Measurements from ENCODE around the gene CPNE2. TPM values are rescaled to one million over a fixed set of nuclear protein-coding genes. Genes with fewer than 3 reads are reported as not detected.

Gene CPNE2
- total RNA-seq, 4 donors from 2014 or later: 12.2 to 21.4 (median 17.8) TPM

GRCh38 chr16:57054771-57055170 is 37.6 kb upstream of the CPNE2 start:
- no peak for DNase-seq
- H3K27me3 ChIP-seq: no peaks in the 10 kb centered on the region
- H3K36me3 ChIP-seq: peaks cover 0 to 98% (median 10%) of the 10 kb centered on the region in 3 donors

GRCh38 chr16:57055671-57056070 is 36.7 kb upstream of the CPNE2 start:
- 90 to 91% methylated on average over 5 of the region's 6 CpGs for WGBS, 2 donors
- TF ChIP-seq POLR2A (IDR thresholded peaks at IDR 0.05): no peak
- H3K36me3 ChIP-seq: peaks cover 0 to 93% (median 10%) of the 10 kb centered on the region in 3 donors
- no peaks in the 10 kb centered on the region for H3K27me3 ChIP-seq
- intact Hi-C loops (cut with DNase I): no loop called here
- DNase-seq: no peak
- no peak overlapping the region for H3K27ac ChIP-seq
- H3K9me3 ChIP-seq: no peaks in the 10 kb centered on the region
- peaks cover under 1 to 2% (median under 1%) of the 10 kb centered on the region in 3 donors for H3K4me1 ChIP-seq
- no peak overlapping the region for H3K4me3 ChIP-seq

More at GRCh38 chr16:57054771-57055170, 37.6 kb upstream of the CPNE2 start:
- Histone ChIP-seq H3K27ac (no peak overlapping the region), H3K4me3 (no peak overlapping the region), H3K9me3 (no peaks in the 10 kb centered on the region), H3K4me1 (no peaks in the 10 kb centered on the region)
- intact Hi-C loops (cut with DNase I): no loop called here
- TF ChIP-seq CTCF (IDR thresholded peaks at IDR 0.05) (no peak), POLR2A (IDR thresholded peaks at IDR 0.05) (no peak)
- WGBS, 2 donors: 80 to 93% methylated on average over 1 to 3 of the region's 7 CpGs

DNA sequence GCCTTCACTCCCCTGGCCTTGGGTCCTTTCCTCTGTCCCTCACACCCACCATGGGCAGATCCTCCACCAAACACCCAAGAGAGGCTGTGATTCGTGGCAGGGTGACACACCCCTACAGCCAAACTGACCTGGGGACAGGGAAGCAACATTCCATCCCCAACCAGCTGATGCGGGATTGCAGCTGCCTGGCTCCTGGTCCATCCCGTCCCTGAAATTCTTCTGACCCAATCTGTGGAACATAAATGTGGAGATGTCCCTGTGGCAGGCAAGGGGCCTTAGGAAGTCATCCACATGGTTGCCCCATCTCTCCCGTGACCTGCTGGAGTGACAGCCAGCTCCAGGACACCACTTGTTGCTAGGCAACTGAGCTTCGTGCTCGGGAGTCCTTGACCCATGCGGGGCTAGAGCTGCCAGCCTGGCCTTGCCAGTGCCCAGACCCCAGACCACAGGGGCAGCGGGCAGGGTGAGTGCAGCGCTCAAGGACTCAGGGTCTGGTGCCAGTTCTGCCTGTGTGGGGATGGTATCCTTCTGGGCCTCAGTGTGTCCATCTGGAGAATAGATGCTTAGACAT is 34.0 kb upstream of the CPNE2 start:
- Histone ChIP-seq H3K36me3 (peaks cover 0 to 73% (median 10%) of the 10 kb centered on the region in 3 donors), H3K27ac (no peak overlapping the region), H3K27me3 (no peaks in the 10 kb centered on the region), H3K4me1 (peaks cover 9 to 12% (median 11%) of the 10 kb centered on the region in 3 donors), H3K9me3 (no peaks in the 10 kb centered on the region), H3K4me3 (no peak overlapping the region)
- no peak for DNase-seq
- intact Hi-C loops (cut with DNase I): no loop called here
- WGBS, 2 donors: 56 to 66% methylated on average over 3 to 5 of the region's 9 CpGs
- TF ChIP-seq POLR2A (IDR thresholded peaks at IDR 0.05) (no peak), CTCF (IDR thresholded peaks at IDR 0.05) (no peak)

DNA sequence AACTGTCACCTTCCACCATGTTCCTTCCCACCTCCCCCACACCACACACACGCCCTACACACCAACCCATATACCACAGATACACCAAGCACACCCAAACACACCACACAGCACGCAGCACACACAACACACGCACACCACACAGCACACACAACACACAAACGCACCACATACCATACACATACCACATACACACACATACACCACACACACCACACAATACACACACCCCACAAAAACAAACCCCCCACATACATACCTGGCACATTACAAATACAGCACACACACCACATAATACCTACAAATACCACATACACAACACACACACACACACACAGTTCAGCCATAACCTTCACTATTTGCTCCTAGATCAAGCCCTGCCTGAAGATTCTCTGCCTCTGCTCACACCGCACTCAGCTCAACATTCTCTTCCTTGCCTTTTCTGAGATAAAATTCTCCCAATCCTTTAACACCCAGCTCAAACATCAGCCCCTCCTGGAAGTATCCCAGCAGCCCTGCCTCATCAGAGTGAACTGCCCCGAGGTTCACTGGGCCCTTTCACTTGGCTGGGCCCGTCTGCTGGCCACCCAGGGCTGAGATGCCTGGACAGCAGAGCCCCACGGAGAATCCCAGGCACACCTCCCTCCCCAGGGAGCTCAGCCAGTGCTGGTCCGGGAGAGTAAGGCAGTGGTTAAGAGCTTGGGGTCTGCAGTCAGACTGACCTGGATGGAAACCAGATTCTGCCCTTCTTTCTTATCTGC is 31.9 kb upstream of the CPNE2 start:
- Histone ChIP-seq H3K4me3 (no peak overlapping the region), H3K9me3 (no peaks in the 10 kb centered on the region), H3K27ac (peak overlapping the region; percentile 56 to 89 (median 72)), H3K4me1 (peaks cover 9 to 12% (median 11%) of the 10 kb centered on the region in 3 donors), H3K27me3 (no peaks in the 10 kb centered on the region), H3K36me3 (peaks cover 0 to 51% (median 3%) of the 10 kb centered on the region in 3 donors)
- intact Hi-C loops (cut with DNase I): no loop called here
- WGBS, 2 donors: 79 to 93% methylated on average over 6 of the region's 9 CpGs
- no peak for DNase-seq
- TF ChIP-seq POLR2A (IDR thresholded peaks at IDR 0.05) (no peak), CTCF (IDR thresholded peaks at IDR 0.05) (no peak)

GRCh38 chr16:57061084-57061905 is 31.1 kb upstream of the CPNE2 start:
- Histone ChIP-seq H3K27me3 (no peaks in the 10 kb centered on the region), H3K9me3 (no peaks in the 10 kb centered on the region), H3K36me3 (peaks cover 0 to 43% (median 0%) of the 10 kb centered on the region in 3 donors), H3K4me3 (no peak overlapping the region), H3K27ac (peak overlapping the region; percentile 56 to 89 (median 72)), H3K4me1 (peaks cover 9 to 12% (median 11%) of the 10 kb centered on the region in 3 donors)
- WGBS, 2 donors: 40 to 53% methylated on average over 1 to 3 of the region's 11 CpGs
- intact Hi-C loops (cut with DNase I): no loop called here
- DNase-seq: no peak
- no peak for TF ChIP-seq POLR2A (IDR thresholded peaks at IDR 0.05)
- no peak for TF ChIP-seq CTCF (IDR thresholded peaks at IDR 0.05)
